SH-SY5Y (cell line): ENCODE measurements around the gene PDE4D.

Experiments used
- GATA2 ChIP-seq: IDR thresholded peaks from 2 replicates; pipeline ENCODE4 v1.6.1; 2011; ENCODE audit warnings: mild to moderate bottlenecking, low read depth, low read length
- GATA3 ChIP-seq: IDR thresholded peaks from 2 replicates; pipeline ENCODE4 v1.6.1; 2011; ENCODE audit warnings: low read depth, mild to moderate bottlenecking, low read length, moderate library complexity

PDE4D gene

DNA sequence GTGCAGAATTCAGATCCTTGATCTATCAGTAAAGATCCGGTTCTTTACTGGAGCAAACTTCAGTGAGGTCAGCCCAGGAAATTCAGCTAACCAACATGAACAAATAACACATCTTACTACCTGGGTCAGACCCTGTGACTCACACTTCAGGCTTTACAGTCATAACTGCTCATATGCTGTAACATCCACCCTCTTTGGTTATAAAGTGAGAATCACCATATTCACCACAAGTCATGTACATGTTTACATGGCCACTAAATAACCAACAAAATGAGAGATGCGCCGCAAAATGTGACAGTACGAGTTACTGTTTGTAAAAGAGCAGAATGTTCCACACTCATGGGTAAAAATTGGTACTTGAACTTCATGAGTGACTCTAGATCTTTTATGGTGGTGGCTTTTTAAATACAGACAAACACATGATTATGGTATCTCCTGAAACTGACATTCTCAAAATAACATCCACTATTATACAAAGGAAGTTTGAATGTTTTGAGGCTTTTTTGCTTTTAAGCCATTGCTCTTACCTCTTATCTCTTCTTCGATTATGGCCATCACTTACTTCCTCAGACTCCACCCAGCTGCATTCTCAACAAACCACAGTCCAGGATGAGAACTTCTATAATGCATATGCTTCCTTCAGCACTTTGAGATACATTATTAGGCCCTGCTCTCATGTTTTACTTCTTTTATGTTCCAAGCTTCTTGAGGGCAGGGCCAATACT, 794.1 kb downstream of the PDE4D start:
- no peak for TF ChIP-seq GATA3
- no peak for TF ChIP-seq GATA2

- TF ChIP-seq GATA3 (no peak), GATA2 (no peak)
These were observed 794.8 kb downstream of the PDE4D start for GRCh38 chr5:59098743-59099142.

DNA sequence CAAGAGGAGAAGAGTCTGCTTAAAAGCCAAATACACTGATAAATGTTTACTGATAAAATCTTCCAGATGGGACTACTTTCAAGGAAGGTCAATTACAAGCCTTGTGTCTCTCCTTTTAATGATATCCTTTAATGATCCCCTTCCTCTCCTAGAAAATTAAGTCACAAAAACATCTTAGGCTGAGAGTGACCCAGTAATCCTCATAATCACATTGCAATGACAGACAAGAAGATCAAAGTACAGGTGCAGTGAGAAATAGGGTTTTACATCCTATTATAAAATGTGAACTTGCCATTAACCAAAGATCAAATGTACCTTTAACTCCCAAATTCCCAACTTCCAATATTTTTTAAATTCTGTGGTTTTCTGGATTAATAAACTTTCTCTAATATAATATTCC, 795.8 kb downstream of the PDE4D start:
- no peak for TF ChIP-seq GATA2
- TF ChIP-seq GATA3 = no peak

DNA sequence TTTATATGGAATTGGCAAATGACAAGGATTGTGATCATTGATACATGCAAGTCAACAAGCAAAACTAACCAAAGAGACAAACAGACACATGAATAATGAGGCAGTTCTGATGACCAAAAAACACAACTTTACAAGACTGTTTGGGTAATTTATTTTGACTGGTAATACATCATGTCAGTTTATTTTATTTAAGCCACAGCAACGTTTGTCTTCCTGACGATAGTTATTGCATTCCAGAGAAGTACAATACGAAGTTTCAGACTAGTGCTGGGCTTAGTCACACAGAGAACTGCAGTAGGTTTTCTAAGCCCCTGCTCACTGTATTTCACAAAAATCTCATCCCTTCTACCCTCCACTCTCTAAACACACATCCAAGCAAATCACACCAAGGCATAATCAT, 796.4 kb downstream of the PDE4D start:
- TF ChIP-seq GATA3 (no peak), GATA2 (no peak)

DNA sequence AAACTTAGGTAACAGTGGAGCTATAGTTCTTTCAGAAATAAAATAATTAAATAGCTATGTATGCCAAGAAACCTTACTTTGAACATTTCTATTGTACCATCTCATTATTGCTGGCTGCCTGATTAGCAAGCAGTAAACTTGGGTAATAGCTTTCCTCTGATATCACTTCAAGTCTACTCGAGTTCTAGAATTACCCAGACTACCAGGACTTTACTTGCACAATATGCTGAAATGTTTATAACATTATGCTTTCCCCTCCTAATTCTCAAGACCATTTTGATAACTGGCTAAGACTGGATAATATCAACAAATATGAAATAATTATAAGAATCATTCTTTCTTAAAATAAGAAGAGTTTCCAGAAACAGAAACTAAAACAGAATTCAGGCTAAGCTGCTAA, 798.0 kb downstream of the PDE4D start:
- TF ChIP-seq GATA3 (no peak), GATA2 (no peak)

- TF ChIP-seq GATA3 (no peak), GATA2 (no peak)
These were observed 798.7 kb downstream of the PDE4D start for GRCh38 chr5:59094864-59095263.

GRCh38 chr5:59093329-59093728, 800.2 kb downstream of the PDE4D start:
- no peak for TF ChIP-seq GATA3
- TF ChIP-seq GATA2 = no peak

DNA sequence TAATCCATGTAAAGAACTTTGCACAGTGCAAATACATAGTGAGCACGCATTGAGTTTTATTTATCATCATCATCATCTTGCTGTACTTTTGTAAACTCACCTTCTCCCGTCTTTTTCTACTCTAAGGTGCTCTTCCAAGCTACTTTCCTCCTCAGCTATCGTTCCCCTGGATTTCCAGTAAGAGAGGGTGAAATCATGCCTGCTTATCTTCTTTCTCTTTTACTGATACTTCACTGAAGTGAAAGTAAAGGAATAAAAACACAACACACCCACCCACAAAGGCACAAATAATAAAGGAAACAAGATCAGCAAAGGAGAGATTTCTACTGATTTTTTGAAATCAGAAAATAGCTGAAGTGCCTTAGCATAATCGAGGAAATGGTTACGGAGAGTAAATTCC, 800.8 kb downstream of the PDE4D start:
- TF ChIP-seq GATA3 (no peak), GATA2 (no peak)

GRCh38 chr5:59091965-59092364, 801.6 kb downstream of the PDE4D start:
- TF ChIP-seq GATA2 (no peak), GATA3 (peak; percentile 19; the same call in 1 of the 2 replicates)

- TF ChIP-seq GATA2 = no peak
- TF ChIP-seq GATA3 = no peak
These were observed 803.2 kb downstream of the PDE4D start for GRCh38 chr5:59090323-59090722.

GRCh38 chr5:59089767-59090166, 803.8 kb downstream of the PDE4D start:
- TF ChIP-seq GATA2 = no peak
- TF ChIP-seq GATA3 = no peak

GRCh38 chr5:59088546-59088945, 805.0 kb downstream of the PDE4D start:
- no peak for TF ChIP-seq GATA3
- TF ChIP-seq GATA2 = no peak

- TF ChIP-seq GATA2 (no peak), GATA3 (no peak)
These were observed 807.5 kb downstream of the PDE4D start for GRCh38 chr5:59086024-59086423.

- TF ChIP-seq GATA2 = no peak
- TF ChIP-seq GATA3 = no peak
These were observed 811.8 kb downstream of the PDE4D start for GRCh38 chr5:59081693-59082092.

DNA sequence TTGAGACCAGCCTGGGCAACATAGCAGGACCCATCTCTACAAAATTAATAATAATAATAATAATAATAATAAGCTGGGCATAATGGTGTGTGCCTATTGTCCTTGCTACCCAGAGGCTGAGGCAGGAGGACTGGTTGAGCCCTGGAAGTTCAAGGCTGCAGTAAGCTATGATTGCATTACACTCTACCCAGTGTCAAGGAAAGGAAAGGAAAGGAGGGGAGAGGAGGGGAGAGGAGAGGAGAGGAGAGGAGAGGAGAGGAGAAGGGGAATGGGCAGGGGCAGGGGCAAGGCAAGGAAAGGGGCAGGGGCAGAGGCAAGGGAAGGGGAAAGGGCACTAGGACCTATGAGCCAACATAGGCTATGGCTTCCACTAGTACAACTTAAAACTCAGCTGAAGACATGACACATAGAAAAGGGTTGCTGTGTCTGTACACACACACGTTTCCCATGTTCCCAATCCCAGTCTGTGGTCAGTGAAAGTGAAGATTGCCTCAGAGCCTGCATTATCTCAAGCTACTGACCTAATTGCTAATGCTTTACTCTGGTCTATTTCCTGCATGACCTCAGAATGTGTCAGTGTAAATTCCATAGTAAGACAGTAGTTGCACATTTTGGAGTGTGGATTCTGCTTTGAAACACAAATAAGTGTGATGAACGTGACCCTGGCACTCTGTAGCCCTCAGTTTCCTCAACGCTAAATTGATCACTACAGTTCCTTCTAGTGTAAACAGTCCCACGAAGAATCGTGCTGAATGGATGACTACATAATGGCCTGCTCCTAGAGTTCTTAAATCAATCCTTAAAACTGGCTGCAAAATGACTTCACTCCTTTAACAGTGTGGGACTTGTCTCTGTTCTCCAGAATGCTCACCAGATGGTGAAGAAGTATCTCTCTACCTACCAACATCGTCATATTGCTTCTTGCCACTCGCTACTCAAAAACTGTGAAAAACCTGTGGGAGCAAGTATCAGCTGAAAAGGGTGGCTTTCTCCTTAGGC, 813.6 kb downstream of the PDE4D start:
- TF ChIP-seq GATA2 = no peak
